GM12878 (cell line): ENCODE data around the gene LRRC39. TPM values are rescaled to one million over a fixed set of nuclear protein-coding genes. Genes with fewer than 3 reads are reported as not detected.

Experiments used
- ATAC-seq: fragments of 200-7000 bp; cut with Tn5 transposase; 3 replicates; pipeline ENCODE4 v1.9.1; 2020; ENCODE audit warnings: mild to moderate bottlenecking, moderate library complexity
- BruUV-seq: library from RNA; stranded (reverse); fragments of 400-500 nt; replicated peaks from 2 replicates; lab custom pipeline; 2021; lab: Mats Ljungman, UMichigan
- CTCF ChIA-PET: fragments of 300-600 bp; sonication (Branson Sonifier 250); formaldehyde crosslinking; extraction: SDS; loops from one replicate; lab custom pipeline; 2021; ENCODE audit warnings: inconsistent platforms; lab: Yijun Ruan, JAX
- POLR2A ChIA-PET: fragments of 350-600 bp; formaldehyde crosslinking; extraction: SDS; loops from one replicate; lab custom pipeline; 2021; ENCODE audit warnings: inconsistent platforms; lab: Charles Lee
- RAD21 ChIA-PET: fragments of 300-600 bp; sonication (Branson Sonifier 250); formaldehyde crosslinking; loops from one replicate; lab custom pipeline; 2023; ENCODE audit warnings: antibody characterized with exemption; ENCODE audit not compliant: unreplicated experiment; lab: Charles Lee
- SMC1A ChIA-PET: fragments of 300-600 bp; sonication (Branson Sonifier 250); formaldehyde crosslinking; loops from one replicate; lab custom pipeline; 2023; ENCODE audit not compliant: unreplicated experiment, uncharacterized antibody; lab: Charles Lee
- DNase-seq: peaks from one replicate; pipeline ENCODE4 v3.0.0-alpha.2; 2011; ENCODE audit warnings: low read depth, low spot score
- FAIRE-seq: peaks from 3 replicates; lab custom pipeline; 2011; peaks lifted over from hg19 to GRCh38; lab: Jason Lieb, UNC
- H2AFZ ChIP-seq: 2 replicates; pipeline ENCODE4 v1.6.0; 2011; ENCODE audit warnings: low read depth, low read length, control low read depth; ENCODE audit not compliant: control insufficient read depth
- H3K27ac ChIP-seq: 2 replicates; pipeline ENCODE4 v1.5.1; 2011; ENCODE audit warnings: control low read depth; ENCODE audit not compliant: control insufficient read depth, insufficient read depth
- H3K27me3 ChIP-seq, 2 experiments: replicated peaks in 1 of 2; 2 replicates each; pipeline versions ENCODE4 v1.6.0 to v1.6.1; 2011; ENCODE audit warnings: low read length in 1 of 2; ENCODE audit not compliant: control insufficient read depth in 2 of 2, insufficient read depth in 2 of 2
- H3K36me3 ChIP-seq, 2 experiments: 2 replicates each; pipeline ENCODE4 v1.5.1; 2011; ENCODE audit warnings: low read length in 1 of 2; ENCODE audit not compliant: control insufficient read depth in 2 of 2, insufficient read depth in 2 of 2
- H3K4me1 ChIP-seq: 2 replicates; pipeline ENCODE4 v1.6.1; 2011; ENCODE audit warnings: mild to moderate bottlenecking, low read length, moderate library complexity, mixed read lengths; ENCODE audit not compliant: control insufficient read depth, insufficient read depth
- H3K4me2 ChIP-seq: 2 replicates; pipeline ENCODE4 v1.6.0; 2011; ENCODE audit warnings: control low read depth; ENCODE audit not compliant: control insufficient read depth, insufficient read depth
- H3K4me3 ChIP-seq: fragments of 200-600 bp; sonication (generic); 2 replicates; pipeline ENCODE4 v1.5.1; 2016
- H3K79me2 ChIP-seq: 2 replicates; pipeline ENCODE4 v1.6.0; 2011; ENCODE audit warnings: low read length; ENCODE audit not compliant: control insufficient read depth, insufficient read depth
- H3K9ac ChIP-seq: 2 replicates; pipeline ENCODE4 v1.8.0; 2011; ENCODE audit warnings: low read length, control low read depth, mixed read lengths; ENCODE audit not compliant: control insufficient read depth, insufficient read depth
- H3K9me3 ChIP-seq: replicated peaks from 3 replicates; pipeline ENCODE4 v1.5.1; 2011; ENCODE audit warnings: mild to moderate bottlenecking, low read length; ENCODE audit not compliant: control insufficient read depth, insufficient read depth
- H4K20me1 ChIP-seq: 2 replicates; pipeline ENCODE4 v1.6.0; 2011; ENCODE audit not compliant: control insufficient read depth, insufficient read depth
- ATF7 ChIP-seq: fragments of 450-650 bp; IDR thresholded peaks from 2 replicates; pipeline ENCODE4 v1.6.1; 2016; ENCODE audit warnings: low read depth, mild to moderate bottlenecking
- GABPA ChIP-seq: IDR thresholded peaks from 2 replicates; pipeline ENCODE4 v1.6.1; 2014; ENCODE audit warnings: antibody characterized with exemption, low read depth, mild to moderate bottlenecking, inconsistent platforms
- IRF3 ChIP-seq: fragments of 450-650 bp; IDR thresholded peaks from 2 replicates; pipeline ENCODE4 v1.6.1; 2014; ENCODE audit warnings: mild to moderate bottlenecking
- IRF4 ChIP-seq: IDR thresholded peaks from 2 replicates; pipeline ENCODE4 v1.6.1; 2011; ENCODE audit warnings: low read depth, low read length
- MTA2 ChIP-seq: fragments of 450-650 bp; IDR thresholded peaks from 2 replicates; pipeline ENCODE4 v1.6.1; 2016; ENCODE audit warnings: low read depth, mild to moderate bottlenecking, moderate library complexity
- NFIC ChIP-seq: IDR thresholded peaks from 2 replicates; pipeline ENCODE4 v1.6.1; 2012; ENCODE audit warnings: low read depth, mild to moderate bottlenecking, inconsistent platforms, low read length, moderate library complexity
- NFXL1 ChIP-seq: fragments of 450-650 bp; IDR thresholded peaks from 2 replicates; pipeline ENCODE4 v1.6.1; 2017; ENCODE audit warnings: antibody characterized with exemption, mild to moderate bottlenecking, borderline replicate concordance
- PAX8 ChIP-seq: fragments of 450-650 bp; IDR thresholded peaks from 2 replicates; pipeline ENCODE4 v1.6.1; 2017; ENCODE audit warnings: mild to moderate bottlenecking, moderate library complexity
- POLR2AphosphoS2 ChIP-seq: IDR thresholded peaks from 2 replicates; pipeline ENCODE4 v1.6.1; 2011; ENCODE audit warnings: low read depth, mild to moderate bottlenecking, low read length, improper control_type of control experiment, moderate library complexity
- RBBP5 ChIP-seq: fragments of 200-600 bp; sonication (generic); conservative IDR thresholded peaks from 2 replicates; pipeline ENCODE4 v1.6.1; 2016
- SMAD5 ChIP-seq: IDR thresholded peaks from 2 replicates; pipeline ENCODE4 v1.6.1; 2016; ENCODE audit warnings: antibody characterized with exemption, low read depth
- SMARCA5 ChIP-seq: fragments of 450-650 bp; IDR thresholded peaks from 2 replicates; pipeline ENCODE4 v1.6.1; 2017; ENCODE audit warnings: mild to moderate bottlenecking
- STAT3 ChIP-seq: IDR thresholded peaks from 2 replicates; pipeline ENCODE4 v1.6.1; 2011; ENCODE audit warnings: low read depth, low read length, improper control_type of control experiment
- SUPT20H ChIP-seq: IDR thresholded peaks from 2 replicates; pipeline ENCODE4 v1.6.1; 2011; ENCODE audit warnings: low read depth, mild to moderate bottlenecking, low read length, moderate library complexity, borderline replicate concordance; ENCODE audit not compliant: control insufficient read depth
- TBL1XR1 ChIP-seq: IDR thresholded peaks from 2 replicates; pipeline ENCODE4 v1.6.1; 2012; ENCODE audit warnings: low read depth, low read length, improper control_type of control experiment
- TCF7 ChIP-seq: IDR thresholded peaks from 2 replicates; pipeline ENCODE4 v1.6.1; 2014; ENCODE audit warnings: antibody characterized with exemption, borderline replicate concordance
- USF2 ChIP-seq: IDR thresholded peaks from 2 replicates; pipeline ENCODE4 v1.6.1; 2011; ENCODE audit warnings: low read depth, low read length, improper control_type of control experiment, borderline replicate concordance
- ZBTB4 ChIP-seq: fragments of 450-650 bp; formaldehyde crosslinking; IDR thresholded peaks from 2 replicates; pipeline ENCODE4 v1.4.0; 2022; ENCODE audit warnings: mild to moderate bottlenecking, moderate library complexity
- ZNF24 ChIP-seq: fragments of 450-650 bp; IDR thresholded peaks from 2 replicates; pipeline ENCODE4 v1.6.1; 2017; ENCODE audit warnings: antibody characterized with exemption, mild to moderate bottlenecking
- ZNF384 ChIP-seq: IDR thresholded peaks from 2 replicates; pipeline ENCODE4 v1.6.1; 2012; ENCODE audit warnings: low read depth, mild to moderate bottlenecking, low read length, improper control_type of control experiment, borderline replicate concordance
- in situ Hi-C: fragments of 300-500 bp; cut with MboI; formaldehyde crosslinking; loops from 9 replicates; pipeline ENCODE4 v1.14.3; 2018; ENCODE audit warnings: mixed read lengths
- intact Hi-C: fragments of 100-400 bp; cut with micrococcal nuclease; formaldehyde crosslinking; loops from one replicate; pipeline ENCODE4 v1.14.2; 2022; ENCODE audit not compliant: unreplicated experiment
- polyA plus RNA-seq, 11 experiments: library from polyadenylated mRNA; depleted of rRNA in 4 of 11; unstranded in 6 of 11; stranded (reverse) in 5 of 11; fragments of >200 nt; fragmentation: Nextera tagmentation in 4 of 11; fragmentation: Illumina TruSeq in 1 of 11; extraction: Ambion mirVana in 4 of 11; extraction: Trizol in 1 of 11; gene quantifications; 1 replicate in 1 of 11; 2 replicates in 10 of 11; pipeline versions ENCODE4 v1.2.1 to v1.2.3, GENCODE V29; 2011 to 2016; ENCODE audit warnings: inconsistent platforms in 2 of 11, missing spikeins in 2 of 11, low read depth in 1 of 11
- total RNA-seq, 4 experiments: library from RNA; depleted of rRNA in 3 of 4; stranded (reverse); fragments of >200 nt in 3 of 4; fragmentation: Illumina TruSeq in 1 of 4; extraction: Trizol in 1 of 4; gene quantifications; 2 replicates each; pipeline versions ENCODE4 v1.2.1 to v1.2.3, GENCODE V29; 2013 to 2021

Gene LRRC39
- total and polyA plus RNA-seq, 10 of the 15 experiments (the other 5 are each of a cell fraction or from before 2014, with no cell fraction given) = 0.23 to 1.1 (median 0.56) TPM

GRCh38 chr1:100222428-100222827 is 44.4 kb upstream of the LRRC39 start:
- Histone ChIP-seq H3K9ac (no peak overlapping the region), H3K4me1 (no peaks in the 10 kb centered on the region), H3K36me3 (no peaks in the 10 kb centered on the region), H4K20me1 (no peaks in the 10 kb centered on the region), H3K4me3 (no peak overlapping the region), H2AFZ (no peak overlapping the region), H3K9me3 (no peaks in the 10 kb centered on the region), H3K79me2 (no peaks in the 10 kb centered on the region), H3K4me2 (no peak overlapping the region), H3K27me3 (no peaks in the 10 kb centered on the region), H3K27ac (no peak overlapping the region)
- ATAC-seq (no peak), FAIRE-seq (no peak), DNase-seq (no peak)
- no peak for TF ChIP-seq POLR2AphosphoS2
- TF ChIP-seq IRF3 = no peak
- TF ChIP-seq TCF7 = no peak
- no peak for TF ChIP-seq ZNF384
- TF ChIP-seq RBBP5 = no peak
- TF ChIP-seq ZNF24 = no peak
- no peak for TF ChIP-seq MTA2
- no peak for TF ChIP-seq SUPT20H
- TF ChIP-seq USF2 = no peak
- TF ChIP-seq GABPA = no peak
- TF ChIP-seq PAX8 = no peak
- no peak for TF ChIP-seq SMAD5
- TF ChIP-seq ZBTB4 (CRISPR knock-in tag) = no peak
- no peak for TF ChIP-seq SMARCA5
- no peak for TF ChIP-seq ATF7
- no peak for TF ChIP-seq IRF4
- no peak for TF ChIP-seq STAT3
- no peak for TF ChIP-seq TBL1XR1
- no peak for TF ChIP-seq NFXL1
- no peak for TF ChIP-seq NFIC
- ChIA-PET POLR2A (interaction anchor here (0.7 kb wide), 1 partner anchor 480 kb away, joined by 3 read pairs; no protein-coding TSS in a partner anchor), RAD21 (no interaction called here), CTCF (interaction anchor here (0.6 to 2.1 kb wide), 6 partner anchors 12 to 646 kb away, joined by 4 to 7 read pairs (median 4); no protein-coding TSS in a partner anchor), SMC1A (interaction anchor here (0.7 to 1.4 kb wide), 2 partner anchors 13 to 21 kb away, joined by 3 read pairs; no protein-coding TSS in a partner anchor)
- in situ Hi-C loops (no loop called here), intact Hi-C loops (no loop called here)
- BruUV-seq = no TSS peak
